T-cell (primary cell): ENCODE data around the gene ZRANB3. TPM values are rescaled to one million over a fixed set of nuclear protein-coding genes. Genes with fewer than 3 reads are reported as not detected.

Source experiments
- ATAC-seq, 4 experiments: fragments of 200-7000 bp in 3 of 4; fragments of 150-1000 bp in 1 of 4; cut with Tn5 transposase; replicated peaks in 1 of 4; 1 replicate in 3 of 4; 2 replicates in 1 of 4; pipeline ENCODE4 v1.10.0; 2021; ENCODE audit warnings: moderate library complexity in 3 of 4, mild to moderate bottlenecking in 2 of 4, moderate number of reproducible peaks in 1 of 4
- CTCF ChIA-PET, 2 donors: fragments of 300-600 bp; sonication (Branson Sonifier 250); formaldehyde crosslinking; loops; one replicate each; lab custom pipeline; 2022; ENCODE audit warnings: antibody characterized with exemption in 2 of 2; lab: Charles Lee
- POLR2A ChIA-PET, 2 donors: fragments of 300-600 bp; sonication (Branson Sonifier 250); formaldehyde crosslinking; loops; one replicate each; lab custom pipeline; 2022; ENCODE audit warnings: antibody characterized with exemption in 2 of 2; lab: Charles Lee
- DNase-seq, 35 experiments: peaks; one replicate each; pipeline versions ENCODE4 v3.0.0 to v3.0.0-alpha.2; 2013 to 2023
- H3K27ac ChIP-seq: one replicate; pipeline ENCODE4 v1.5.1; 2013; ENCODE audit warnings: low read length
- H3K27me3 ChIP-seq, 2 experiments: replicated peaks in 1 of 2; 1 replicate in 1 of 2; 2 replicates in 1 of 2; pipeline versions ENCODE4 v1.6.1 to v1.7.0; 2013; ENCODE audit warnings: low read length in 1 of 2, mixed read lengths in 1 of 2; ENCODE audit not compliant: control insufficient read depth in 2 of 2, insufficient read depth in 2 of 2; ENCODE audit errors: extremely low read depth in 1 of 2
- H3K36me3 ChIP-seq, 2 donors: 1 replicate in 1 of 2; 2 replicates in 1 of 2; pipeline versions ENCODE4 v1.6.1 to v1.7.0; 2013; ENCODE audit warnings: low read length in 1 of 2; ENCODE audit not compliant: control insufficient read depth in 2 of 2, insufficient read depth in 1 of 2; ENCODE audit errors: extremely low read depth in 1 of 2
- H3K4me1 ChIP-seq, 2 experiments: 1 replicate in 1 of 2; 2 replicates in 1 of 2; pipeline versions ENCODE4 v1.6.1 to v1.7.0; 2013; ENCODE audit warnings: low read length in 2 of 2, mixed read lengths in 1 of 2; ENCODE audit not compliant: insufficient read depth in 2 of 2, control insufficient read depth in 1 of 2; ENCODE audit errors: extremely low read depth in 1 of 2
- H3K4me3 ChIP-seq, 2 donors: 1 replicate in 1 of 2; 2 replicates in 1 of 2; pipeline versions ENCODE4 v1.5.1 to v1.7.0; 2013; ENCODE audit warnings: mild to moderate bottlenecking in 2 of 2, low read length in 1 of 2, moderate library complexity in 1 of 2; ENCODE audit not compliant: control insufficient read depth in 1 of 2; ENCODE audit errors: extremely low read depth in 1 of 2
- H3K9me3 ChIP-seq: 2 replicates; pipeline ENCODE4 v1.7.0; 2013
- H3K27ac Mint-ChIP-seq, 2 donors: one replicate each; pipeline ENCODE4 v1.8.0; 2020 to 2021; ENCODE audit warnings: mild to moderate bottlenecking in 2 of 2, mixed read lengths in 2 of 2
- H3K27me3 Mint-ChIP-seq, 2 donors: one replicate each; pipeline ENCODE4 v1.8.0; 2021 to 2022; ENCODE audit warnings: mixed read lengths in 2 of 2
- H3K36me3 Mint-ChIP-seq: one replicate; pipeline ENCODE4 v1.8.0; 2021; ENCODE audit warnings: mixed read lengths
- H3K4me1 Mint-ChIP-seq, 3 donors: one replicate each; pipeline ENCODE4 v1.8.0; 2020 to 2022; ENCODE audit warnings: mixed read lengths in 3 of 3, mild to moderate bottlenecking in 1 of 3
- H3K4me3 Mint-ChIP-seq, 3 donors: one replicate each; pipeline ENCODE4 v1.8.0; 2020 to 2022; ENCODE audit warnings: mild to moderate bottlenecking in 3 of 3, mixed read lengths in 3 of 3, moderate library complexity in 3 of 3
- H3K9me3 Mint-ChIP-seq, 3 donors: one replicate each; pipeline ENCODE4 v1.8.0; 2020 to 2022; ENCODE audit warnings: mixed read lengths in 3 of 3
- WGBS: methylation state at CpG from one replicate; pipeline ENCODE4 v1.1.5; 2013; ENCODE audit warnings: missing lambda C conversion rate; ENCODE audit not compliant: insufficient coverage; 5-methylcytosine and 5-hydroxymethylcytosine counted together
- total RNA-seq, 35 experiments: library from RNA in 6 of 35; stranded (reverse) in 6 of 35; fragments of 120-200 nt in 1 of 35; gene quantifications; one replicate each; pipeline versions ENCODE4 v1.2.1 to v1.2.4 and lab custom pipeline; 2013 to 2026

The ZRANB3 gene
- total RNA-seq, 5 donors from 2014 or later (not counting 1 experiment from before 2014, with no cell fraction given): 3.3 to 8.6 (median 5.3) TPM

GRCh38 chr2:135182601-135183000, 348.4 kb downstream of the ZRANB3 start:
- Mint-ChIP-seq H3K4me1 (no peaks in the 10 kb centered on the region), H3K27me3 (no peaks in the 10 kb centered on the region), H3K4me3 (no peak overlapping the region), H3K27ac (no peak overlapping the region), H3K9me3 (no peaks in the 10 kb centered on the region), H3K36me3 (peaks cover 12% of the 10 kb centered on the region)
- no CpG with 5 or more reads among the region's 3 CpGs for WGBS
- Histone ChIP-seq H3K27me3 (no peaks in the 10 kb centered on the region), H3K4me3 (no peak overlapping the region), H3K4me1 (no peaks in the 10 kb centered on the region), H3K9me3 (no peaks in the 10 kb centered on the region), H3K36me3 (no peaks in the 10 kb centered on the region), H3K27ac (no peak overlapping the region)
- ChIA-PET CTCF (no interaction called here), POLR2A (no interaction called here)
- DNase-seq (no peak), ATAC-seq (no peak)

- no peak for DNase-seq
- Histone ChIP-seq H3K9me3 (no peaks in the 10 kb centered on the region), H3K4me3 (no peak overlapping the region), H3K4me1 (no peaks in the 10 kb centered on the region), H3K27ac (no peak overlapping the region), H3K27me3 (no peaks in the 10 kb centered on the region), H3K36me3 (no peaks in the 10 kb centered on the region)
- ChIA-PET POLR2A (no interaction called here), CTCF (no interaction called here)
- Mint-ChIP-seq H3K4me3 (no peak overlapping the region), H3K4me1 (no peaks in the 10 kb centered on the region), H3K9me3 (peaks cover 0 to under 1% (median 0%) of the 10 kb centered on the region in 3 donors), H3K27me3 (no peaks in the 10 kb centered on the region), H3K27ac (no peak overlapping the region), H3K36me3 (peaks cover 11% of the 10 kb centered on the region)
- 90% methylated on average over 7 of the region's 8 CpGs for WGBS
- ATAC-seq: no peak
Measured at GRCh38 chr2:135182190-135182589, 348.8 kb downstream of the ZRANB3 start.

- Histone ChIP-seq H3K27ac (no peak overlapping the region), H3K4me1 (no peaks in the 10 kb centered on the region), H3K4me3 (no peak overlapping the region), H3K9me3 (no peaks in the 10 kb centered on the region), H3K36me3 (peaks cover 7 to 11% of the 10 kb centered on the region in 2 donors), H3K27me3 (no peaks in the 10 kb centered on the region)
- DNase-seq (no peak), ATAC-seq (no peak)
- no CpG with 5 or more reads among the region's 1 CpG for WGBS
- H3K9me3 Mint-ChIP-seq: peaks cover 0 to 8% (median 7%) of the 10 kb centered on the region in 3 donors
- no peak overlapping the region for H3K27ac Mint-ChIP-seq
- peaks cover 28% of the 10 kb centered on the region for H3K36me3 Mint-ChIP-seq
- POLR2A ChIA-PET: interaction anchor here (0.5 to 0.8 kb wide), 2 partner anchors 123 to 404 kb away, joined by 3 to 4 read pairs; no protein-coding TSS in a partner anchor
- no peaks in the 10 kb centered on the region for H3K4me1 Mint-ChIP-seq
- no peak overlapping the region for H3K4me3 Mint-ChIP-seq
- H3K27me3 Mint-ChIP-seq: no peaks in the 10 kb centered on the region
- CTCF ChIA-PET: no interaction called here
Measured at GRCh38 chr2:135179689-135180088, 351.3 kb downstream of the ZRANB3 start.

GRCh38 chr2:135175177-135175576, 355.8 kb downstream of the ZRANB3 start:
- H3K4me3 Mint-ChIP-seq: no peak overlapping the region
- CTCF ChIA-PET: no interaction called here

DNA sequence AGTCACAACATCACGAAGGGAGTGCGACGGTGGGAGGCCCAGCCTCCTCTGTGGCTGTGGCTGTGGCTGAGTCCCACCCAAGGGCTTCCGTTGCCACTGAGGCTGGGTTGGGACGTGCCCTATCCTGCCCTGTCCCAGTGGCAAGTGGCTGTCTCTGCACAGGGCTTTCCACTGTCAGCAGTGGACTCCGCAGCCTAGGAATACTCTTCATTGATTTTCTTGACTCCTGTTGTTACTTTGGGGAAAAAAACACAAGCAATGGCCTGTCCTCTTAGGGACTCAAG, 356.3 kb downstream of the ZRANB3 start:
- WGBS: 90% methylated on average over 6 of the region's 6 CpGs
- ChIA-PET POLR2A (no interaction called here), CTCF (no interaction called here)
- Histone ChIP-seq H3K27me3 (no peaks in the 10 kb centered on the region), H3K9me3 (no peaks in the 10 kb centered on the region), H3K36me3 (peaks cover 12 to 28% of the 10 kb centered on the region in 2 donors), H3K27ac (no peak overlapping the region), H3K4me1 (peaks cover 0 to 4% of the 10 kb centered on the region in 2 experiments), H3K4me3 (no peak overlapping the region)
- H3K4me3 Mint-ChIP-seq: no peak overlapping the region
- H3K36me3 Mint-ChIP-seq: peaks cover 71% of the 10 kb centered on the region
- no peak for DNase-seq
- peaks cover 0 to 8% (median 7%) of the 10 kb centered on the region in 3 donors for H3K9me3 Mint-ChIP-seq
- H3K27ac Mint-ChIP-seq: no peak overlapping the region
- ATAC-seq: peak in 1 of 4 experiments; percentile 20
- H3K27me3 Mint-ChIP-seq: no peaks in the 10 kb centered on the region
- H3K4me1 Mint-ChIP-seq: peaks cover 0 to 4% (median 2%) of the 10 kb centered on the region in 3 donors

More at GRCh38 chr2:135175177-135175576, 355.8 kb downstream of the ZRANB3 start:
- Histone ChIP-seq H3K36me3 (peaks cover 12 to 25% of the 10 kb centered on the region in 2 donors), H3K27me3 (no peaks in the 10 kb centered on the region), H3K4me3 (no peak overlapping the region), H3K27ac (no peak overlapping the region), H3K9me3 (no peaks in the 10 kb centered on the region), H3K4me1 (peaks cover 0 to 4% of the 10 kb centered on the region in 2 experiments)
- Mint-ChIP-seq H3K27me3 (no peaks in the 10 kb centered on the region), H3K36me3 (peaks cover 68% of the 10 kb centered on the region), H3K4me1 (peaks cover 0 to 2% (median 2%) of the 10 kb centered on the region in 3 donors), H3K9me3 (peaks cover 0 to 8% (median 7%) of the 10 kb centered on the region in 3 donors), H3K27ac (no peak overlapping the region)
- no CpG with 5 or more reads among the region's 3 CpGs for WGBS
- ATAC-seq (peak in 1 of 4 experiments; percentile 12), DNase-seq (no peak)
- POLR2A ChIA-PET: no interaction called here

- Mint-ChIP-seq H3K36me3 (peaks cover 75% of the 10 kb centered on the region), H3K9me3 (peaks cover 0 to 8% (median 7%) of the 10 kb centered on the region in 3 donors), H3K27ac (no peak overlapping the region), H3K4me1 (peaks cover 4 to 5% (median 5%) of the 10 kb centered on the region in 3 donors), H3K27me3 (no peaks in the 10 kb centered on the region), H3K4me3 (no peak overlapping the region)
- CTCF ChIA-PET: no interaction called here
- WGBS: 88% methylated on average over 7 of the region's 9 CpGs
- H3K4me3 ChIP-seq: no peak overlapping the region
- peaks cover 0 to 4% of the 10 kb centered on the region in 2 experiments for H3K4me1 ChIP-seq
- H3K36me3 ChIP-seq: peaks cover 12 to 33% of the 10 kb centered on the region in 2 donors
- no peak overlapping the region for H3K27ac ChIP-seq
- H3K27me3 ChIP-seq: no peaks in the 10 kb centered on the region
- DNase-seq (no peak), ATAC-seq (no peak)
- POLR2A ChIA-PET: interaction anchor here in 1 of 2 donors (0.5 kb wide), 1 partner anchor 434 kb away, joined by 3 read pairs; no protein-coding TSS in a partner anchor
- H3K9me3 ChIP-seq: no peaks in the 10 kb centered on the region
Measured at GRCh38 chr2:135174049-135174809, 356.8 kb downstream of the ZRANB3 start.
